Sigmoid colon (tissue), 7 donors: ENCODE measurements around the gene ADCY1. TPM values are rescaled to one million over a fixed set of nuclear protein-coding genes. Genes with fewer than 3 reads are reported as not detected.

Source experiments
- DNase-seq: peaks from one replicate; pipeline ENCODE4 v3.0.0-alpha.2; 2019
- H3K27ac ChIP-seq, 4 donors: fragments of 200-600 bp; sonication (generic); one replicate each; pipeline ENCODE4 v1.5.1; 2016 to 2019; ENCODE audit warnings: mild to moderate bottlenecking in 1 of 4
- H3K27me3 ChIP-seq, 3 donors: fragments of 200-600 bp; sonication (generic); one replicate each; pipeline ENCODE4 v1.5.1; 2019; ENCODE audit warnings: mild to moderate bottlenecking in 1 of 3
- H3K36me3 ChIP-seq, 4 donors: fragments of 200-600 bp; sonication (generic); one replicate each; pipeline ENCODE4 v1.5.1; 2016 to 2019
- H3K4me1 ChIP-seq, 4 donors: fragments of 200-600 bp; sonication (generic); one replicate each; pipeline ENCODE4 v1.5.1; 2017 to 2019
- H3K4me3 ChIP-seq, 4 donors: fragments of 200-600 bp; sonication (generic); one replicate each; pipeline ENCODE4 v1.5.1; 2017 to 2019; ENCODE audit warnings: mild to moderate bottlenecking in 2 of 4, moderate library complexity in 1 of 4
- H3K9me3 ChIP-seq, 4 donors: fragments of 200-600 bp in 3 of 4; sonication (generic) in 3 of 4; one replicate each; pipeline versions ENCODE4 v1.5.1 to v1.6.1; 2013 to 2019
- EP300 ChIP-seq, 4 donors: sonication (generic); formaldehyde crosslinking; IDR thresholded peaks; one replicate each; pipeline ENCODE4 v1.6.1; 2017; ENCODE audit warnings: antibody characterized with exemption in 4 of 4
- POLR2A ChIP-seq, 2 donors: fragments of 450-650 bp; IDR thresholded peaks; one replicate each; pipeline ENCODE4 v1.6.1; 2016; ENCODE audit warnings: antibody characterized with exemption in 2 of 2, mild to moderate bottlenecking in 2 of 2, moderate library complexity in 2 of 2
- POLR2AphosphoS5 ChIP-seq, 4 donors: sonication (generic); formaldehyde crosslinking; IDR thresholded peaks; one replicate each; pipeline ENCODE4 v1.6.1; 2017; ENCODE audit warnings: antibody characterized with exemption in 4 of 4
- WGBS, 2 donors: extraction: QIAGEN DNeasy Blood & Tissue Kit; methylation state at CpG; one replicate each; pipeline ENCODE4 v1.1.7; 2013; 5-methylcytosine and 5-hydroxymethylcytosine counted together
- intact Hi-C: fragments of 100-400 bp; cut with DNase I; formaldehyde crosslinking; loops from one replicate; pipeline ENCODE4 v1.15.1; 2023
- polyA plus RNA-seq, 3 donors: library from polyadenylated mRNA; stranded (reverse); fragments of 200-250 nt; gene quantifications; one replicate each; pipeline ENCODE4 v1.2.3, GENCODE V29; 2013
- total RNA-seq, 4 donors: library from RNA; depleted of rRNA; stranded (reverse); fragments of >200 nt; gene quantifications; one replicate each; pipeline ENCODE4 v1.1.0, GENCODE V29; 2016
- TF ChIP-seq, protein P1 (sequence below), 4 experiments: fragments of 450-650 bp in 3 of 4; fragments of 200-600 bp in 1 of 4; IDR thresholded peaks; one replicate each; pipeline ENCODE4 v1.5.1; 2016 to 2019; ENCODE audit warnings: antibody characterized with exemption in 4 of 4, mild to moderate bottlenecking in 3 of 4, moderate library complexity in 2 of 4
- donor health status: healthy with polysubstance abuse.
- donor health status: Bipolar disorder and iron deficiency.
- donor health status: healthy.

The ADCY1 gene
- total and polyA plus RNA-seq, 7 donors: 0.23 to 0.71 (median 0.55) TPM

DNA sequence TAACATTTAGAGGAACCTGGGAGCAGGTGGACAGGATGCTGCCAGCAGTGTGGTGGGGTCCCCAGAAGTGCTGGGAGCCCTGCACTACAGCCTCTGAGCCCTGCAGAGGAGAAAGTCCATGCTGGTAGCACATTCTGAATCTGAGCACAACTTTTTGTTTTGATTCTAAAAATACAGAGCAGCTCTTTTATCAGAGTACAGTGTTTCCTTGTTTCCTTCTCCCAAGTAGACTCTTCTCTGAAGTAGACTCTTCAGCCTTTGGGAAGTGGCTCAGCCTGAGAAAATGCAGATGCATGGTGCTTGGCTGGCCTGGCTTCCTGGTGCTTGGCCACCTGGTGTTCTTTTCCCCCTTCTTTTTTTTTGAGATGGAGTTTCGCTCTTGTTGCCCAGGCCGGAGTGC is 9.1 kb downstream of the ADCY1 start:
- peak; percentile 14 for DNase-seq
- Histone ChIP-seq H3K4me1 (no peaks in the 10 kb centered on the region), H3K4me3 (no peak overlapping the region), H3K9me3 (no peaks in the 10 kb centered on the region), H3K27ac (no peak overlapping the region), H3K27me3 (peaks cover 0 to 17% (median 8%) of the 10 kb centered on the region in 3 donors), H3K36me3 (no peaks in the 10 kb centered on the region)
- 88 to 92% methylated on average over 2 of the region's 2 CpGs for WGBS, 2 donors
- intact Hi-C loops: no loop called here
- TF ChIP-seq EP300 (IDR thresholded peaks at IDR 0.05) (no peak), POLR2AphosphoS5 (IDR thresholded peaks at IDR 0.05) (no peak), POLR2A (IDR thresholded peaks at IDR 0.05) (no peak)
- TF ChIP-seq, protein P1, sequence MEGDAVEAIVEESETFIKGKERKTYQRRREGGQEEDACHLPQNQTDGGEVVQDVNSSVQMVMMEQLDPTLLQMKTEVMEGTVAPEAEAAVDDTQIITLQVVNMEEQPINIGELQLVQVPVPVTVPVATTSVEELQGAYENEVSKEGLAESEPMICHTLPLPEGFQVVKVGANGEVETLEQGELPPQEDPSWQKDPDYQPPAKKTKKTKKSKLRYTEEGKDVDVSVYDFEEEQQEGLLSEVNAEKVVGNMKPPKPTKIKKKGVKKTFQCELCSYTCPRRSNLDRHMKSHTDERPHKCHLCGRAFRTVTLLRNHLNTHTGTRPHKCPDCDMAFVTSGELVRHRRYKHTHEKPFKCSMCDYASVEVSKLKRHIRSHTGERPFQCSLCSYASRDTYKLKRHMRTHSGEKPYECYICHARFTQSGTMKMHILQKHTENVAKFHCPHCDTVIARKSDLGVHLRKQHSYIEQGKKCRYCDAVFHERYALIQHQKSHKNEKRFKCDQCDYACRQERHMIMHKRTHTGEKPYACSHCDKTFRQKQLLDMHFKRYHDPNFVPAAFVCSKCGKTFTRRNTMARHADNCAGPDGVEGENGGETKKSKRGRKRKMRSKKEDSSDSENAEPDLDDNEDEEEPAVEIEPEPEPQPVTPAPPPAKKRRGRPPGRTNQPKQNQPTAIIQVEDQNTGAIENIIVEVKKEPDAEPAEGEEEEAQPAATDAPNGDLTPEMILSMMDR (IDR thresholded peaks at IDR 0.05): no peak

- no peaks in the 10 kb centered on the region for H3K36me3 ChIP-seq
- no peaks in the 10 kb centered on the region for H3K9me3 ChIP-seq
- intact Hi-C loops: no loop called here
- no peaks in the 10 kb centered on the region for H3K4me1 ChIP-seq
- WGBS, 2 donors: 89 to 92% methylated on average over 16 of the region's 16 CpGs
- H3K27ac ChIP-seq: no peak overlapping the region
- H3K4me3 ChIP-seq: no peak overlapping the region
- TF ChIP-seq, protein P1 (IDR thresholded peaks at IDR 0.05): no peak
- TF ChIP-seq EP300 (IDR thresholded peaks at IDR 0.05): no peak
- no peak for TF ChIP-seq POLR2AphosphoS5 (IDR thresholded peaks at IDR 0.05)
- TF ChIP-seq POLR2A (IDR thresholded peaks at IDR 0.05): no peak
- peak; percentile 50 for DNase-seq
- H3K27me3 ChIP-seq: peaks cover 0 to 4% (median under 1%) of the 10 kb centered on the region in 3 donors
Measured at GRCh38 chr7:45584261-45585210, 10.4 kb downstream of the ADCY1 start.

DNA sequence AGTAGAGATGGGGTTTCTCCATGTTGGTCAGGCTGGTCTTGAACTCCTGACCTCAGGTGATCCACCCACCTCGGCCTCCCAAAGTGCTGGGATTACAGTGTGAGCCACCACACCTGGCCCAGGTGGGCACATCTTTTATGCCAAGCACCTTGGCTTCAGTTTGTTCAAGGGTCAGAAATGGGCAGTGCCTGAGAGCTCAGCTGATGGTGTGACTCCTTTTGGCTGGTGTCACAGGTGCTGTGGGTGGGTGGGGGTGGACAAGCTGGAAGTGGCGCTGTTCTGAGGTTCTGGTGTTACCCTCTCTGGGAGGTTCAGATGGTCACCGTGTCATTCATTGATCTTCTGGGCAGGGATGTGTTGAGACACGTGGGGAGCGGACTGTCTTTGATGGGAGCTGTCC is 11.5 kb downstream of the ADCY1 start:
- WGBS, 2 donors: 86 to 87% methylated on average over 5 of the region's 5 CpGs
- no peaks in the 10 kb centered on the region for H3K36me3 ChIP-seq
- no peaks in the 10 kb centered on the region for H3K9me3 ChIP-seq
- H3K4me1 ChIP-seq: no peaks in the 10 kb centered on the region
- H3K27me3 ChIP-seq: no peaks in the 10 kb centered on the region
- H3K27ac ChIP-seq: no peak overlapping the region
- intact Hi-C loops: no loop called here
- peak; percentile 11 for DNase-seq
- TF ChIP-seq POLR2A (IDR thresholded peaks at IDR 0.05): no peak
- no peak for TF ChIP-seq EP300 (IDR thresholded peaks at IDR 0.05)
- TF ChIP-seq, protein P1 (IDR thresholded peaks at IDR 0.05): no peak
- TF ChIP-seq POLR2AphosphoS5 (IDR thresholded peaks at IDR 0.05): no peak
- H3K4me3 ChIP-seq: no peak overlapping the region

- Histone ChIP-seq H3K4me3 (no peak overlapping the region), H3K27ac (no peak overlapping the region), H3K36me3 (no peaks in the 10 kb centered on the region), H3K4me1 (no peaks in the 10 kb centered on the region), H3K9me3 (no peaks in the 10 kb centered on the region), H3K27me3 (no peaks in the 10 kb centered on the region)
- intact Hi-C loops: no loop called here
- 87 to 88% methylated on average over 12 of the region's 12 CpGs for WGBS, 2 donors
- DNase-seq: peak; percentile 52
- TF ChIP-seq, protein P1 (IDR thresholded peaks at IDR 0.05): no peak
- TF ChIP-seq EP300 (IDR thresholded peaks at IDR 0.05): no peak
- TF ChIP-seq POLR2AphosphoS5 (IDR thresholded peaks at IDR 0.05): no peak
- no peak for TF ChIP-seq POLR2A (IDR thresholded peaks at IDR 0.05)
Measured at GRCh38 chr7:45586542-45587520, 12.7 kb downstream of the ADCY1 start.
